HepG2 (cell line): ENCODE measurements around the gene CBR4. TPM values are rescaled to one million over a fixed set of nuclear protein-coding genes. Genes with fewer than 3 reads are reported as not detected.

Experiments used
- ATAC-seq: fragments of 200-7000 bp; cut with Tn5 transposase; 3 replicates; pipeline ENCODE4 v1.9.1; 2020; ENCODE audit warnings: mild to moderate bottlenecking, moderate library complexity
- BruUV-seq: library from RNA; stranded (reverse); fragments of 400-500 nt; replicated peaks from 2 replicates; lab custom pipeline; 2021; lab: Mats Ljungman, UMichigan
- CTCF ChIA-PET: fragments of 300-600 bp; formaldehyde crosslinking; extraction: SDS; loops from one replicate; lab custom pipeline; 2021; ENCODE audit warnings: low total read pairs, inconsistent platforms, low intra/inter-chr PET ratio; lab: Yijun Ruan, JAX
- POLR2A ChIA-PET: fragments of 350-600 bp; sonication (Branson Sonifier 250); formaldehyde crosslinking; loops from one replicate; lab custom pipeline; 2020; ENCODE audit warnings: antibody characterized with exemption, inconsistent platforms; lab: Yijun Ruan, JAX
- DNase-seq: peaks from one replicate; pipeline ENCODE4 v3.0.0-alpha.2; 2015; ENCODE audit warnings: low spot score
- FAIRE-seq: peaks from 3 replicates; lab custom pipeline; 2011; peaks lifted over from hg19 to GRCh38; lab: Jason Lieb, UNC
- H2AFZ ChIP-seq: one replicate; pipeline ENCODE4 v1.6.1; 2011; ENCODE audit warnings: low read length, inconsistent platforms
- H3K27ac ChIP-seq: fragments of 300-600 bp; 3 replicates; pipeline ENCODE4 v1.8.0; 2011; ENCODE audit warnings: mixed run types, mild to moderate bottlenecking, mixed read lengths, low read length, inconsistent platforms; ENCODE audit not compliant: insufficient read depth; ENCODE audit errors: extremely low read length
- H3K27me3 ChIP-seq, 2 experiments: fragments of 200-600 bp in 1 of 2; 2 replicates in 1 of 2; 3 replicates in 1 of 2; pipeline versions ENCODE4 v1.6.0 to v1.8.0; 2011; ENCODE audit warnings: low read length in 2 of 2, mild to moderate bottlenecking in 2 of 2, moderate library complexity in 2 of 2, inconsistent platforms in 1 of 2; ENCODE audit not compliant: insufficient read depth in 2 of 2, control insufficient read depth in 1 of 2
- H3K36me3 ChIP-seq, 2 experiments: fragments of 200-600 bp in 1 of 2; replicated peaks in 1 of 2; 2 replicates in 1 of 2; 3 replicates in 1 of 2; pipeline versions ENCODE4 v1.5.1 to v1.8.0; 2011; ENCODE audit warnings: low read length in 2 of 2, inconsistent platforms in 1 of 2; ENCODE audit not compliant: insufficient read depth in 2 of 2, control insufficient read depth in 1 of 2
- H3K4me1 ChIP-seq: 2 replicates; pipeline ENCODE4 v1.5.1; 2012; ENCODE audit warnings: low read length, inconsistent platforms; ENCODE audit not compliant: insufficient read depth
- H3K4me2 ChIP-seq: 2 replicates; pipeline ENCODE4 v1.6.0; 2011; ENCODE audit warnings: low read depth, low read length, inconsistent platforms
- H3K4me3 ChIP-seq, 3 experiments: fragments of 200-600 bp in 1 of 3; sonication (generic), shearing (Covaris generic) in 1 of 3; replicated peaks in 1 of 3; 2 replicates each; pipeline ENCODE4 v1.5.1; 2011 to 2016; ENCODE audit warnings: low read length in 3 of 3, inconsistent platforms in 2 of 3, low read depth in 2 of 3, mild to moderate bottlenecking in 2 of 3, control low read depth in 1 of 3, mixed read lengths in 1 of 3; ENCODE audit not compliant: insufficient read depth in 1 of 3
- H3K79me2 ChIP-seq: one replicate; pipeline ENCODE4 v1.6.1; 2011; ENCODE audit warnings: low read length, inconsistent platforms; ENCODE audit not compliant: insufficient read depth
- H3K9ac ChIP-seq: 2 replicates; pipeline ENCODE4 v1.6.0; 2011; ENCODE audit warnings: mild to moderate bottlenecking, low read depth, low read length, inconsistent platforms; ENCODE audit not compliant: insufficient read depth
- H3K9me3 ChIP-seq: 2 replicates; pipeline ENCODE4 v1.5.1; 2012; ENCODE audit warnings: mild to moderate bottlenecking, low read length
- H4K20me1 ChIP-seq: 2 replicates; pipeline ENCODE4 v1.6.0; 2011; ENCODE audit warnings: inconsistent platforms, mild to moderate bottlenecking, low read length, moderate library complexity; ENCODE audit not compliant: insufficient read depth
- IRF9 ChIP-seq: sonication (generic); formaldehyde crosslinking; IDR thresholded peaks from 2 replicates; pipeline ENCODE4 v1.8.0; 2022; ENCODE audit warnings: missing genetic modification reagents, mild to moderate bottlenecking, borderline replicate concordance
- KLF9 ChIP-seq: IDR thresholded peaks from 2 replicates; pipeline ENCODE4 v1.6.1; 2016; ENCODE audit warnings: low read depth
- NKX3-1 ChIP-seq: sonication (generic); formaldehyde crosslinking; IDR thresholded peaks from 2 replicates; pipeline ENCODE4 v1.5.0; 2020; ENCODE audit warnings: missing genetic modification reagents
- SIN3B ChIP-seq: fragments of 150-350 bp; IDR thresholded peaks from 2 replicates; pipeline ENCODE4 v1.6.1; 2014; ENCODE audit warnings: low read length
- WIZ ChIP-seq: sonication (generic); formaldehyde crosslinking; IDR thresholded peaks from 2 replicates; pipeline ENCODE4 v1.5.1; 2020; ENCODE audit warnings: mild to moderate bottlenecking, missing genetic modification reagents
- ZBTB14 ChIP-seq: sonication (generic); formaldehyde crosslinking; IDR thresholded peaks from 2 replicates; pipeline ENCODE4 v1.4.0; 2020; ENCODE audit warnings: missing genetic modification reagents
- ZHX2 ChIP-seq, 2 experiments: sonication (generic) in 1 of 2; formaldehyde crosslinking in 1 of 2; IDR thresholded peaks; 2 replicates each; pipeline versions ENCODE4 v1.6.1 to v1.9.0; 2014 to 2022; ENCODE audit warnings: antibody characterized with exemption in 1 of 2, borderline replicate concordance in 1 of 2, inconsistent platforms in 1 of 2, low read depth in 1 of 2, missing genetic modification reagents in 1 of 2
- ZNF225 ChIP-seq: sonication (generic); formaldehyde crosslinking; IDR thresholded peaks from 2 replicates; pipeline ENCODE4 v1.4.0; 2020; ENCODE audit warnings: mild to moderate bottlenecking, missing genetic modification reagents
- ZNF670 ChIP-seq: sonication (generic); formaldehyde crosslinking; IDR thresholded peaks from 2 replicates; pipeline ENCODE4 v1.8.0; 2022; ENCODE audit warnings: mild to moderate bottlenecking, missing genetic modification reagents, borderline replicate concordance
- ZNF749 ChIP-seq: sonication (generic); formaldehyde crosslinking; IDR thresholded peaks from 2 replicates; pipeline ENCODE4 v1.8.0; 2022; ENCODE audit warnings: mild to moderate bottlenecking, missing genetic modification reagents, moderate library complexity, borderline replicate concordance
- WGBS: methylation state at CpG from one replicate; pipeline ENCODE4 v1.1.6; 2017; ENCODE audit warnings: low lambda C conversion rate; 5-methylcytosine and 5-hydroxymethylcytosine counted together
- in situ Hi-C: cut with HindIII; loops from 2 replicates; pipeline ENCODE4 v1.10.0; 2017; ENCODE audit warnings: low pct_unique_long_range_greater_than_20kb; ENCODE audit not compliant: extremely low pct_ligation_motif_present
- intact Hi-C: fragments of 100-400 bp; cut with micrococcal nuclease; formaldehyde crosslinking; loops from one replicate; pipeline ENCODE4 v1.10.0; 2022; ENCODE audit not compliant: unreplicated experiment
- polyA plus RNA-seq, 8 experiments: library from polyadenylated mRNA; depleted of rRNA in 3 of 8; stranded (reverse) in 7 of 8; unstranded in 1 of 8; fragments of >200 nt; fragmentation: Illumina TruSeq in 4 of 8; extraction: Trizol in 4 of 8; gene quantifications; 2 replicates each; pipeline versions ENCODE4 v1.2.1 to v1.2.3, GENCODE V29; 2011 to 2016; ENCODE audit warnings: low read depth in 4 of 8, missing spikeins in 1 of 8, mixed read lengths in 1 of 8; ENCODE audit not compliant: insufficient read depth in 1 of 8
- total RNA-seq, 5 experiments: library from RNA; depleted of rRNA; stranded (reverse); fragments of >200 nt; fragmentation: Illumina TruSeq; extraction: Trizol; gene quantifications; 2 replicates each; pipeline ENCODE4 v1.2.3, GENCODE V29; 2016; ENCODE audit warnings: low read depth in 1 of 5
- TF ChIP-seq, protein P1 (sequence below): sonication (generic); formaldehyde crosslinking; IDR thresholded peaks from 2 replicates; pipeline ENCODE4 v1.8.1; 2022; ENCODE audit warnings: mild to moderate bottlenecking, missing genetic modification reagents

The CBR4 gene
- total and polyA plus RNA-seq, 2 of the 13 experiments (the other 11 are each of a cell fraction or from before 2014, with no cell fraction given), result 7.3 to 20.7 TPM

DNA sequence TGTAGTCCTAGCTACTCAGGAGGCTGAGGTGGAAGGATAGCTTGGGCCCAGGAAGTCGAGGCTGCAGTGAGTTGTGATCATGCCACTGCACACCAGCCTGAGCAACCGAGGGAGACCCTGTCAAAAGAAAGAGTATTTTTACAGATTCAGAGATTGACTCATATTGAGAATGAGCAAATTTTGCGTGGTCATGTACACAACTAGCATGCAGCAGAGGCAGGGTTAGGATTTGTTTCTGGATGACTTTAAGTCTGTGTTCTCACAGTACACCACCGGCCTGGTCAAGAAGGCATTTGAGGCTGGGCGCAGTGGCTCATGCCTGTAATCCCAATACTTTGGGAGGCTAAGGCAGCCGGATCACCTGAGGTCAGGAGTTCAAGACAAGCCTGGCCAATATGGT is 44.8 kb upstream of the CBR4 start (continued):
- TF ChIP-seq ZNF749 (no peak), IRF9 (CRISPR knock-in tag) (no peak), ZHX2 (IDR thresholded peaks at IDR 0.05; ENCODE audit: low read depth) (no peak), ZHX2 (CRISPR knock-in tag; IDR thresholded peaks at IDR 0.05; ENCODE audit: borderline replicate concordance) (no peak)

DNA sequence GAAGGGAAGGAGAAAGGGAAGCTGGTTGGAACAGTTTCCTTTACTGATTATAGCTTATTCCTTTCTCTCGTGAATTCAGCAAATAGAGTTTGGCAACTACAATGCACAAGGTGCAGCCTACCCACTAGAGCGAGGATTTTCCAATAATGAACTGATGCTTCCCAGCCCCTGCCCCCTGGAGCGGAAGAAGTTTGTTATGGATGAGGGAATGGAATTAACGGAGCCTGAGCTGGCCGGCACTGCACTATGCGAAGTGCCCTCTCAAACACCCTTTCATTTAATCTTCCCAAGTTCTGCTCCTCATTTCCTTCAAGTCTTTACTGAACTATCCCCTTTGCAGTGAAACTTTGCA is 42.5 kb upstream of the CBR4 start:
- in situ Hi-C loops (no loop called here), intact Hi-C loops (no loop called here)
- BruUV-seq, result no TSS peak
- no peak overlapping the region for H2AFZ ChIP-seq
- no peak overlapping the region for H3K4me2 ChIP-seq
- no peak overlapping the region for H3K27ac ChIP-seq
- peaks cover 7% of the 10 kb centered on the region; the same call in 1 of the 2 replicates for H3K4me1 ChIP-seq
- no peaks in the 10 kb centered on the region for H3K79me2 ChIP-seq
- no peaks in the 10 kb centered on the region for H3K9me3 ChIP-seq
- H4K20me1 ChIP-seq, result no peaks in the 10 kb centered on the region
- H3K27me3 ChIP-seq, result peaks cover 4 to 19% of the 10 kb centered on the region in 2 experiments; a peak in 4 of 5 replicates
- no peak overlapping the region for H3K4me3 ChIP-seq
- ChIA-PET POLR2A (no interaction called here), CTCF (no interaction called here)
- FAIRE-seq (no peak), ATAC-seq (no peak), DNase-seq (no peak)
- 76% methylated on average over 6 of the region's 6 CpGs for WGBS
- H3K36me3 ChIP-seq, result no peaks in the 10 kb centered on the region
- H3K9ac ChIP-seq, result no peak overlapping the region
- no peak for TF ChIP-seq SIN3B
- no peak for TF ChIP-seq KLF9 (CRISPR knock-in tag)
- no peak for TF ChIP-seq NKX3-1
- TF ChIP-seq, protein P1, sequence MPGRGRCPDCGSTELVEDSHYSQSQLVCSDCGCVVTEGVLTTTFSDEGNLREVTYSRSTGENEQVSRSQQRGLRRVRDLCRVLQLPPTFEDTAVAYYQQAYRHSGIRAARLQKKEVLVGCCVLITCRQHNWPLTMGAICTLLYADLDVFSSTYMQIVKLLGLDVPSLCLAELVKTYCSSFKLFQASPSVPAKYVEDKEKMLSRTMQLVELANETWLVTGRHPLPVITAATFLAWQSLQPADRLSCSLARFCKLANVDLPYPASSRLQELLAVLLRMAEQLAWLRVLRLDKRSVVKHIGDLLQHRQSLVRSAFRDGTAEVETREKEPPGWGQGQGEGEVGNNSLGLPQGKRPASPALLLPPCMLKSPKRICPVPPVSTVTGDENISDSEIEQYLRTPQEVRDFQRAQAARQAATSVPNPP (CRISPR knock-in tag), result no peak
- TF ChIP-seq ZNF225 (CRISPR knock-in tag), result no peak
- TF ChIP-seq ZBTB14 (CRISPR knock-in tag), result no peak
- no peak for TF ChIP-seq ZNF670
- TF ChIP-seq WIZ (CRISPR knock-in tag), result no peak
